Subcutaneous abdominal adipose tissue (tissue), 5 donors: ENCODE results near the gene EBP.
A peak's percentile ranks its signal among the peaks of the same experiment; 100 is the strongest.

Source experiments
- H3K27ac ChIP-seq: one replicate; pipeline ENCODE4 v1.7.0; 2013; ENCODE audit warnings: low read depth, mild to moderate bottlenecking, inconsistent platforms, low read length, moderate library complexity
- H3K27me3 ChIP-seq, 5 donors: one replicate each; pipeline ENCODE4 v1.7.0; 2013; ENCODE audit warnings: low read length in 5 of 5, inconsistent platforms in 1 of 5; ENCODE audit not compliant: control insufficient read depth in 5 of 5, insufficient read depth in 4 of 5
- H3K36me3 ChIP-seq, 5 donors: one replicate each; pipeline ENCODE4 v1.7.0; 2013; ENCODE audit warnings: low read length in 5 of 5; ENCODE audit not compliant: control insufficient read depth in 5 of 5, insufficient read depth in 5 of 5
- H3K4me1 ChIP-seq, 5 donors: one replicate each; pipeline ENCODE4 v1.7.0; 2013; ENCODE audit warnings: low read length in 5 of 5, mild to moderate bottlenecking in 3 of 5, moderate library complexity in 1 of 5; ENCODE audit not compliant: control insufficient read depth in 5 of 5, insufficient read depth in 5 of 5
- H3K4me3 ChIP-seq, 5 donors: one replicate each; pipeline ENCODE4 v1.7.0; 2013; ENCODE audit warnings: low read length in 5 of 5, low read depth in 1 of 5
- H3K9ac ChIP-seq, 5 donors: one replicate each; pipeline ENCODE4 v1.7.0; 2013; ENCODE audit warnings: low read length in 5 of 5, mild to moderate bottlenecking in 4 of 5, moderate library complexity in 3 of 5
- H3K9me3 ChIP-seq, 5 donors: one replicate each; pipeline ENCODE4 v1.7.0; 2013; ENCODE audit warnings: low read length in 5 of 5; ENCODE audit not compliant: control insufficient read depth in 5 of 5
- donor health status: healthy.
- donor health status: healthy.
- donor health status: healthy.
- donor health status: healthy.
- donor health status: healthy.

The EBP gene

DNA sequence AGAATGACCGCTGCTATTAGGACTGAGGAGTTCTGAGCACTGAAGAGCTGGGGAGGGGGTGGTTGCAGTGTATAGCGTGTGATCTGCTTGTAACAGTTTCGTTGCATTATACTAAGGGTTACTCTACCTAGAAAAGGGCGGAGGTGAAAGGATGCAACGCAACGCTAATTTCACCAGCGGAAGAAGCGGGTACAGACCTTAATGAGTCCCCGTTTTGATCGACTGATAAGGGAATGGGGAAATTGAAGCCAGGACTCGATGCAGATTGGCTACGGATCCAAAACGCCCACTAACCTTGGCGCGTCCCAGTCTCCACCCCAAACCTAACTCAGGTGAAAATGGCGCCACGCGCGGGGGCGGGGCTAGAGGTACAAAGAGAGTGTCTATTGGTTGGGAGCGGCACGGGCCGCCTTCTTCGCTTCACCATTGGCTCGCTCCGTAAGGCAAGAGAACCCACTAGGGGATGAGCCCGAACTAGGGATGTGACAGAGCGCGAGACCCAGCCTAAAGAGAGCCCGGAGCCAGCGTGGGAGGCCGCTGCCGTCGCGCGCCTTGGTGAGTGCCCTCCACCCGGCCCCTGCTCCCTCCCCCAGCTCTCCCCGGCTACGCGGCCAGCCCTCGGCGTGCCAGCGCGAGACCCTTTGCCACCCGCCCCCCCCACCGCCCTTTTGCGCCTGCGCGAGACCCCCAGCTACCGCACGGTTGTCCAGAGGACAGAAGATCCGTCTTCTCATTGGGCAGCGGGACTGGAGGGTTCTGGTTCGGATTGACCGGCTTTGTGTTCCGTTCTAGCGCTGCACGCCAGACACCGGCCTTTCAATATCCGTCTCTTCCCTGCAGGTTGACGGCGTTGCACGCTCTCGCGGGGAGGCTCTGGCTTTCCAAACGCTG, at the start of gene EBP:
Gene EBP (plus strand): TSS at position 456 of the 891 bp plus-strand sequence. CDS start 1,964 bp downstream, outside the sequence.
- H3K9ac ChIP-seq: peak within 1 kb of the TSS in 3 of 5 donors; percentile 53 to 77 (median 53)
- H3K4me1 ChIP-seq: peaks cover 0 to 11% (median 6%) of the 10 kb centered on the region in 5 donors

DNA sequence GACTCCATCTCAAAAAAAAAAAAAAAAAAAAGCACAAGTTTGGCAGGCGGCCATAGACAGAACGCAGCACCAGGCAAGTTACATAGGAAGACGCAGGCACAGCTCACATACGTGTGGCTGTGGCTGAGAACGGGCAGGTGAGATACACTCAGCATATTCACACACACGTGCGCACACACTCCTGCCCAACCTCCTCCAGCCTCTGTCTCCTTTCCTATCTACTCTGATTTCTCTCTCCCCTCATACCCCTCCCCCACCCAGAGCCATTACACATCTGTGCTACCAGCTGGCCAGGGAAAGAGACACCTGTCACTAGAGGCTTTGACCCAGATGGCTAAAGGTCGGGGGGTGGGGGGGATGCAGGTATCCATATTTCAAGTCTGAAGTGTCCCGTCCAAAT, 49.4 kb upstream of the EBP start:
- Histone ChIP-seq H3K9me3 (peaks cover 0 to 4% (median 0%) of the 10 kb centered on the region in 5 donors), H3K4me3 (no peak overlapping the region), H3K36me3 (no peaks in the 10 kb centered on the region), H3K27me3 (peaks cover 7 to 22% (median 12%) of the 10 kb centered on the region in 5 donors), H3K27ac (no peak overlapping the region), H3K4me1 (peaks cover 0 to 19% (median 13%) of the 10 kb centered on the region in 5 donors), H3K9ac (no peak overlapping the region)

More for the DNA sequence above, at the start of gene EBP:
- Histone ChIP-seq H3K36me3 (peaks cover 0 to 6% (median 4%) of the 10 kb centered on the region in 5 donors), H3K9me3 (peaks cover 0 to 4% (median 0%) of the 10 kb centered on the region in 5 donors), H3K4me3 (peak within 1 kb of the TSS; percentile 63 to 90 (median 68)), H3K27ac (no peak within 1 kb of the TSS), H3K27me3 (peaks cover 0 to 3% (median 0%) of the 10 kb centered on the region in 5 donors)

- Histone ChIP-seq H3K9ac (no peak overlapping the region), H3K36me3 (peaks cover 0 to 2% (median 0%) of the 10 kb centered on the region in 5 donors), H3K27me3 (peaks cover 4 to 15% (median 10%) of the 10 kb centered on the region in 5 donors), H3K4me3 (no peak overlapping the region), H3K27ac (no peak overlapping the region), H3K4me1 (peaks cover 0 to 14% (median 10%) of the 10 kb centered on the region in 5 donors), H3K9me3 (peaks cover 0 to 4% (median 0%) of the 10 kb centered on the region in 5 donors)
Observed at GRCh38 chrX:48472851-48473703, 48.5 kb upstream of the EBP start.

DNA sequence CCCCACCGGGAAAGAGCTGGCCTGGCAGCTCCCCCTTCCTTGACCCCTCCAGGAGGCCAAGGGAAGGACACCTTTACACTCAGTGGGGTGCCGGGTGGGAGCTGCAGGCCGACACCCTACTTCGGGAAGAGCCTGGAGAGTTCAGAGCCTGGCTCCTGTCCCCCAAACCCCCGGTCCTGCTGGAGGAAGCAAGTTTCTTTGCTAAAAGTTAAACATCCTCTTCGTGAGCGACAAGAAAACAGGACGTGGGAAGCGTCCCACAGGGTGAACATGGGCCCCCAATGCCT, 48.0 kb upstream of the EBP start:
- peaks cover 0 to 4% (median 0%) of the 10 kb centered on the region in 5 donors for H3K9me3 ChIP-seq
- no peak overlapping the region for H3K9ac ChIP-seq
- H3K27ac ChIP-seq: no peak overlapping the region
- H3K36me3 ChIP-seq: peaks cover 0 to 3% (median 0%) of the 10 kb centered on the region in 5 donors
- H3K27me3 ChIP-seq: peaks cover 4 to 12% (median 10%) of the 10 kb centered on the region in 5 donors
- no peak overlapping the region for H3K4me3 ChIP-seq
- peaks cover 0 to 12% (median 10%) of the 10 kb centered on the region in 5 donors for H3K4me1 ChIP-seq

DNA sequence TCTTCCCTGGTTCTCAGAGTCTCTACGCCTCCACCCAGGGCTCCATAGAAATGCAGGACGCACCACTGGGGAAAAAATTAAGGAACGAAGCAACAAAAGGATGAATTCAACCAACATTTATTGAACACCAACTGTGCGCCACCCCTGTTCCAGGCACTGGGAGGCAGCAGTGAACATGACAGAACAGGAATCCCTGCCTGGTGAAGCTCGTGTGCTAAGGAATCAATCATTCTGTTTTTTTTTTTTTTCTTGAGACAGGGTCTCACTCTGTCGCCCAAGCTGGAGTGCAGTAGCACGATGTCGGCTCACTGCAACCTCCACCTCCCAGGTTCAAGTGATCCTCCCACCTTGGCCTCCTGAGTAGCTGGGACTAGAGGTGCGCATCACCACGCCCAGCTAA, 47.5 kb upstream of the EBP start:
- Histone ChIP-seq H3K9ac (no peak overlapping the region), H3K27ac (no peak overlapping the region), H3K27me3 (peaks cover 4 to 12% (median 7%) of the 10 kb centered on the region in 5 donors), H3K36me3 (peaks cover 0 to 7% (median 0%) of the 10 kb centered on the region in 5 donors), H3K4me1 (peaks cover 0 to 12% (median 10%) of the 10 kb centered on the region in 5 donors), H3K9me3 (peaks cover 0 to 4% (median 0%) of the 10 kb centered on the region in 5 donors), H3K4me3 (no peak overlapping the region)

GRCh38 chrX:48474581-48474980, 47.0 kb upstream of the EBP start:
- peaks cover 0 to 12% (median 10%) of the 10 kb centered on the region in 5 donors for H3K4me1 ChIP-seq
- peaks cover under 1 to 7% (median 5%) of the 10 kb centered on the region in 5 donors for H3K27me3 ChIP-seq
- peaks cover 0 to 4% (median 0%) of the 10 kb centered on the region in 5 donors for H3K9me3 ChIP-seq
- H3K9ac ChIP-seq: no peak overlapping the region
- no peak overlapping the region for H3K4me3 ChIP-seq
- H3K27ac ChIP-seq: no peak overlapping the region
- peaks cover 0 to 11% (median 0%) of the 10 kb centered on the region in 5 donors for H3K36me3 ChIP-seq

GRCh38 chrX:48475296-48475695, 46.3 kb upstream of the EBP start:
- peak overlapping the region in 4 of 5 donors; percentile 59 to 82 (median 70) for H3K9ac ChIP-seq
- peak overlapping the region; percentile 68 to 80 (median 75) for H3K4me3 ChIP-seq
- H3K4me1 ChIP-seq: peaks cover 0 to 12% (median 10%) of the 10 kb centered on the region in 5 donors
- peak overlapping the region; percentile 50 for H3K27ac ChIP-seq
- peaks cover 0 to 4% (median 0%) of the 10 kb centered on the region in 5 donors for H3K9me3 ChIP-seq
- peaks cover 0 to 5% (median 0%) of the 10 kb centered on the region in 5 donors for H3K27me3 ChIP-seq
- peaks cover 0 to 11% (median 0%) of the 10 kb centered on the region in 5 donors for H3K36me3 ChIP-seq

- Histone ChIP-seq H3K4me3 (peak within 1 kb of the TSS; percentile 68 to 80 (median 75)), H3K36me3 (peaks cover 0 to 14% (median 2%) of the 10 kb centered on the region in 5 donors), H3K4me1 (peaks cover 0 to 12% (median 10%) of the 10 kb centered on the region in 5 donors), H3K9me3 (peaks cover 0 to 4% (median 0%) of the 10 kb centered on the region in 5 donors), H3K9ac (peak within 1 kb of the TSS; percentile 56 to 82 (median 72)), H3K27me3 (peaks cover 0 to 5% (median 0%) of the 10 kb centered on the region in 5 donors), H3K27ac (peak within 1 kb of the TSS; percentile 50)
Observed at GRCh38 chrX:48475774-48476577, 45.6 kb upstream of the EBP start, which contains the start of gene FTSJ1. FTSJ1 (plus strand) TSS chrX:48476199; CDS start chrX:48478048, 1,849 bp downstream.

- Histone ChIP-seq H3K27me3 (peaks cover 0 to 7% (median 0%) of the 10 kb centered on the region in 5 donors), H3K36me3 (peaks cover 0 to 23% (median 12%) of the 10 kb centered on the region in 5 donors), H3K9me3 (peaks cover 0 to 4% (median 0%) of the 10 kb centered on the region in 5 donors), H3K27ac (peak overlapping the region; percentile 50), H3K4me1 (peaks cover 0 to 12% (median 10%) of the 10 kb centered on the region in 5 donors), H3K4me3 (peak overlapping the region; percentile 3 to 75 (median 68)), H3K9ac (peak overlapping the region in 2 of 5 donors; percentile 73 to 82)
Observed at GRCh38 chrX:48476919-48477318, 44.7 kb upstream of the EBP start.
